Effector memory CD8-positive, alpha-beta T cell (primary cell): ENCODE data around the gene AQP10.
"Not testable (repeated sequence)": the region's sequence is repeated elsewhere in the genome, so short reads cannot be mapped to it uniquely, and the experiment has no call there.

Source experiments
- ATAC-seq: fragments of 150-1000 bp; cut with Tn5 transposase; replicated peaks from 2 replicates; pipeline ENCODE4 v1.10.0; 2021; ENCODE audit warnings: mild to moderate bottlenecking, moderate library complexity
- DNase-seq, 3 experiments: peaks; one replicate each; pipeline ENCODE4 v3.0.0; 2021
- H3K27ac Mint-ChIP-seq, 2 donors: one replicate each; pipeline ENCODE4 v1.8.0; 2022; ENCODE audit warnings: mild to moderate bottlenecking in 2 of 2, mixed read lengths in 2 of 2, moderate library complexity in 2 of 2
- H3K27me3 Mint-ChIP-seq, 2 donors: one replicate each; pipeline ENCODE4 v1.8.0; 2022; ENCODE audit warnings: mixed read lengths in 2 of 2
- H3K36me3 Mint-ChIP-seq: one replicate; pipeline ENCODE4 v1.8.0; 2022; ENCODE audit warnings: mild to moderate bottlenecking, moderate library complexity, mixed read lengths; ENCODE audit not compliant: insufficient read depth
- H3K4me1 Mint-ChIP-seq, 2 donors: one replicate each; pipeline ENCODE4 v1.8.0; 2022; ENCODE audit warnings: low read depth in 2 of 2, mixed read lengths in 2 of 2
- H3K4me3 Mint-ChIP-seq, 2 donors: one replicate each; pipeline ENCODE4 v1.8.0; 2022; ENCODE audit warnings: mild to moderate bottlenecking in 2 of 2, mixed read lengths in 2 of 2, moderate library complexity in 2 of 2
- H3K9me3 Mint-ChIP-seq, 2 donors: one replicate each; pipeline ENCODE4 v1.8.0; 2022; ENCODE audit warnings: mixed read lengths in 2 of 2

Gene AQP10

DNA sequence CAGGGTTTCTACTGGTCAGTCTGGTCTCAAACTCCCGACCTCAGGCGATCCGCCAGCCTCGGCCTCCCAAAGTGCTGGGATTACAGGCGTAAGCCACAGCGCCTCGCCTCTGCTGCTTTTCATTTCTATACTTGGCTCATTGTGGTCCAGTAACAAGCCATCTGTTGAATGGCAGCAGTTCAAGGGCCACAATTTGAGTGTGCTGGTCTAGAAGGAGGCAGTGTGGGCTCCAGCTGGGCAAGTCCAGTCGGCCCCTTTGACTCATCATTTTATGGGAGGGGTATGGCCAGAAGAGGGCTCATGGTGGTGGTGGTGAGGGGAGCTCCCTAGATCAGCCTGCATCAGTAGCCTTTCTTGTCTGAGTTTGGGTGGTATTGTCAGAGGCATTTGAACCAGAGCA lies 37.6 kb downstream of the AQP10 start:
- ATAC-seq, result no peak
- no peaks in the 10 kb centered on the region for H3K36me3 Mint-ChIP-seq
- peaks cover 7 to 11% of the 10 kb centered on the region in 2 donors for H3K4me1 Mint-ChIP-seq
- H3K27me3 Mint-ChIP-seq, result no peaks in the 10 kb centered on the region
- H3K27ac Mint-ChIP-seq, result no peak overlapping the region
- H3K9me3 Mint-ChIP-seq, result no peaks in the 10 kb centered on the region
- H3K4me3 Mint-ChIP-seq, result no peak overlapping the region
- no peak for DNase-seq

DNA sequence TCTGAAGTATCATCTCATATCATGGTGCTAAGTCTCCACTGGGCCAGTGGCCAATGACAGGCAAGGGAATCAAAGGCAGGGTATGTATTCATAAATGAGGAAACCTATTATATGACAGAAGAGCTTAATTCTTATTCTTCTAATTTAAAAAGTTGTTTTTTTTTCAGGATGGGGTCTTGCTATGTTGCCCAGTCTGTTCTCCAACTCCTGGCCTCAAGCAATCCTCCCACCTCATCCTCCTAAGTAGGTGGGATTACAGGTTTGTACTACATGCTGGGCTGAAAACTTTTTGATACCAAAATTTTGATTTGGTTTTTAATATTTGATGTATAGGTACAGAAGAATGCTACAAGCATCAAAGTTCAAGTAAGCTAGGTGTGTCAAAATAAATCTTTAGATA lies 39.4 kb downstream of the AQP10 start:
- H3K27ac Mint-ChIP-seq, result no peak overlapping the region
- no peaks in the 10 kb centered on the region for H3K4me1 Mint-ChIP-seq
- no peak for ATAC-seq
- no peaks in the 10 kb centered on the region for H3K27me3 Mint-ChIP-seq
- H3K4me3 Mint-ChIP-seq, result no peak overlapping the region
- no peak for DNase-seq
- H3K9me3 Mint-ChIP-seq, result no peaks in the 10 kb centered on the region
- no peaks in the 10 kb centered on the region for H3K36me3 Mint-ChIP-seq

DNA sequence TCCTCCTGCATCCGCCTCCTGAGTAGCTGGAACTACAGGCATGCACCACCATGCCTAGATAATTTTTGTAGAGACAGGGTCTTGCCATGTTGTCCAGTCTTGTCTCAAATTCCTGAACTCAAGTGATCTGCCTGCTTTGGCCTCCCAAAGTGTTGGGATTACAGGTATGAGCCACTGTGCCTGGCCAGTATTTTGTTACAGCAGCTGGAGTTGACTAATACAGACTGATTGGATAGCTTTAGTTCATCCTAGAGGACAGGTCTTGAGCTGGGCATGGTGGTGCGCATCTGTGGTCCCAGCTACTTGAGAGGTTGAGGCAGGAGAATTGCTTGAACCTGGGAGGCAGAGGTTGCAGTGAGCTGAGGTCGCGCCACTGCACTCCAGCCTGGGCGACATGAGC lies 40.0 kb downstream of the AQP10 start:
- DNase-seq, H3K4me1 Mint-ChIP-seq, H3K27me3 Mint-ChIP-seq, H3K9me3 Mint-ChIP-seq, H3K27ac Mint-ChIP-seq, H3K4me3 Mint-ChIP-seq, ATAC-seq, H3K36me3 Mint-ChIP-seq: not testable (repeated sequence)

DNA sequence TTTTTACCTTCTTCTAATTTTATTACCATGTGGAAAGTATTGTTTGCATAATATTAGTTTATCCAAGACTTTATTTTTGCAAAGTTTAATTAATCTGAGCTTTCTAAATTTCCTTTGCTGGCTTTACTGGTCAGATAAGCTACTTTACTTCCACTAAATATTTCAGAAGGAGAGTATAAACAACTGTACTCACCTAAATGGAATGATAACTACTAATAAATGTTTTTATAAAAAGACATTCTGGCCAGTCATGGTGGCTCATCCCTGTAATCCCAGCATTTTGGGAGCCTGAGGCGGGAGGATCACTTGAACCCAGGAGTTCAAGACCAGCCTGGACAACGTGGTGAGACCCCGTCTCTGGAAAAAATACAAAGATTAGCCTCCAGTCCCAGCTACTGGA lies 40.5 kb downstream of the AQP10 start:
- Mint-ChIP-seq H3K9me3 (no peaks in the 10 kb centered on the region), H3K27ac (no peak overlapping the region), H3K4me1 (no peaks in the 10 kb centered on the region), H3K36me3 (no peaks in the 10 kb centered on the region), H3K4me3 (no peak overlapping the region), H3K27me3 (peaks cover 0 to 5% of the 10 kb centered on the region in 2 donors)
- DNase-seq, result no peak
- ATAC-seq, result no peak

DNA sequence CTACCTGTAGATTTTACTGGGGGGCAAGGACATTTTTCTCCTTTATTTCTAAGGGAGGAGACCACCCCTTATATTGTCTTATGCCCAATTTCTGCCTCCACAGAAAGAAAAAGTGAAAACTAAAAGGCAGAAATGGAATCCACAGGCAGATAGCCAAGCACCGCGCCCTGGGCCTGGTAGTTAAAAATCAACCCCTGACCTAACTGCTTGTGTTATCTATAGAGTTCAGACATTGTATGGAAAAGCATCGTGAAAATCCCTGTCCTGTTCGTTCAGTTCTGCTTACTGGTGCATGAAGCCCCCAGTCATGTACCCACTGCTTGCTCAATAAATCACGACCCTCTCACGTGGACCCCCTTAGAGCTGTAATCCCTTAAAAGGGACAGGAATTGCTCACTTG lies 50.5 kb downstream of the AQP10 start:
- ATAC-seq, result no peak
- no peak overlapping the region for H3K4me3 Mint-ChIP-seq
- peaks cover 1 to 6% of the 10 kb centered on the region in 2 donors for H3K4me1 Mint-ChIP-seq
- no peaks in the 10 kb centered on the region for H3K9me3 Mint-ChIP-seq
- H3K36me3 Mint-ChIP-seq, result peaks cover 3% of the 10 kb centered on the region
- peaks cover 0 to under 1% of the 10 kb centered on the region in 2 donors for H3K27me3 Mint-ChIP-seq
- no peak for DNase-seq
- H3K27ac Mint-ChIP-seq, result peak overlapping the region in 1 of 2 donors; percentile 13

DNA sequence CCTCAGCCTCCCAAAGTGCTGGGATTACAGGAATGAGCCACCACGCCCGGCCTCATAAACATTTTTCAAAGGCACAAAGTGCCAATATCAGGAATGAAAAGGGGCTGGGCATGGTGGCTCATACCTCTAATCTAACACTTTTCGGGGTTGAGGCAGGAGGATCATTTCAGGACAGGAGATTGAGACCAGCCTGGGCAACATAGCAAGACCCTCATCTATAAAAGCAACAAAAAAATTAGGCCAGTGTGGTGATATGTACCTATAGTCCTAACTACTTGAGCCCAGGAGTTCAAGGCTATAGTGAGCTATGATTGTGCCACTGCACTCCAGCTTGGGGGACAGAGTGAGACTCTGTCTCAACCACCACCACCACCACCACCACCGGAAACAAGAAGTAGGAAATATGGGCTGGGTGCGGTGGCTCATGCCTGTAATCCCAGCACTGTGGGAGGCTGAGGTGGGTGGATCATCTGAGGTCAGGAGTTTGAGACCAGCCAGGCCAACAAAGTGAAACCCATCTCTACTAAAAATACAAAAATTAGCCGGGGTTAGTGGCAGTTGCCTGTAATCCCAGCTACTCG lies 53.0 kb downstream of the AQP10 start:
- ATAC-seq, H3K4me1 Mint-ChIP-seq, H3K27me3 Mint-ChIP-seq, H3K9me3 Mint-ChIP-seq, H3K27ac Mint-ChIP-seq, H3K4me3 Mint-ChIP-seq, H3K36me3 Mint-ChIP-seq, DNase-seq: not testable (repeated sequence)
